Body of pancreas (tissue), 4 donors: ENCODE measurements around the gene ETS1.

Experiments used
- CTCF ChIP-seq, 7 experiments: fragments of 450-650 bp in 4 of 7; fragments of 200-600 bp in 3 of 7; sonication (generic) in 3 of 7; IDR thresholded peaks; one replicate each; pipeline ENCODE4 v1.5.1; 2016 to 2019; ENCODE audit warnings: antibody characterized with exemption in 7 of 7
- POLR2A ChIP-seq, 3 donors: fragments of 450-650 bp; IDR thresholded peaks; one replicate each; pipeline ENCODE4 v1.6.1; 2016; ENCODE audit warnings: antibody characterized with exemption in 3 of 3, mild to moderate bottlenecking in 2 of 3

DNA sequence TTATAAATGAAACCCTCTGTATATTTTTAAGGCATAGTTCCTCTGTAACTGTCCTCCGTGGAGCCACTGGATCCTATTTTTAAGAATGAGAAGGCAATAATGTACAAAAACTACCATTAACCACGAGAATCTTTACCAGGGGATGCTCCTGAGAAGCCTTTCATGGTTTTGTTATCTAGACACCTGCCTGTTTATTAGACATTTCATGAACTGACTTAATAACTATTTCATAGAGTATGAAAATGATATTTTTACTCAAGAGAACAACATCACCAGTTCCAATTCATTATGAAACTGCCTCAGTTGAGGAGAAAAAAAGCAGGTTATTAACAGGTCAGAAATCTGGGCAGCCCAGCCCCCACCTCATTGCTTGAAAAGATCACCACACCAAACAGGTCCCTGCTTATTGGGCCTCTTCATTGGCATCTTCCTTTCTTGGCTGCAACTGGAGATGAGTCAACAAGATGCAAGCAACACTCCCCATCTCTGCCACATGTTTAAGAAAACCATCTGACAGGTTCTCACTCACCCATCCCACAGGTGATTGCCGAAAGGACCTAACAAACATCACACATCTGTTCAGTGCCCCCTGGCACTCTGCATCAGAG is 27.8 kb downstream of the ETS1 start:
- TF ChIP-seq POLR2A (IDR thresholded peaks at IDR 0.05) (no peak), CTCF (IDR thresholded peaks at IDR 0.05) (no peak)
